T-cell (primary cell): ENCODE data around the gene CMC1. TPM values are rescaled to one million over a fixed set of nuclear protein-coding genes. Genes with fewer than 3 reads are reported as not detected.

Experiments
- ATAC-seq, 4 experiments: fragments of 200-7000 bp in 3 of 4; fragments of 150-1000 bp in 1 of 4; cut with Tn5 transposase; replicated peaks in 1 of 4; 1 replicate in 3 of 4; 2 replicates in 1 of 4; pipeline ENCODE4 v1.10.0; 2021; ENCODE audit warnings: moderate library complexity in 3 of 4, mild to moderate bottlenecking in 2 of 4, moderate number of reproducible peaks in 1 of 4
- CTCF ChIA-PET, 2 donors: fragments of 300-600 bp; sonication (Branson Sonifier 250); formaldehyde crosslinking; loops; one replicate each; lab custom pipeline; 2022; ENCODE audit warnings: antibody characterized with exemption in 2 of 2; lab: Charles Lee
- POLR2A ChIA-PET, 2 donors: fragments of 300-600 bp; sonication (Branson Sonifier 250); formaldehyde crosslinking; loops; one replicate each; lab custom pipeline; 2022; ENCODE audit warnings: antibody characterized with exemption in 2 of 2; lab: Charles Lee
- DNase-seq, 35 experiments: peaks; one replicate each; pipeline versions ENCODE4 v3.0.0 to v3.0.0-alpha.2; 2013 to 2023
- H3K27ac ChIP-seq: one replicate; pipeline ENCODE4 v1.5.1; 2013; ENCODE audit warnings: low read length
- H3K27me3 ChIP-seq, 2 experiments: replicated peaks in 1 of 2; 1 replicate in 1 of 2; 2 replicates in 1 of 2; pipeline versions ENCODE4 v1.6.1 to v1.7.0; 2013; ENCODE audit warnings: low read length in 1 of 2, mixed read lengths in 1 of 2; ENCODE audit not compliant: control insufficient read depth in 2 of 2, insufficient read depth in 2 of 2; ENCODE audit errors: extremely low read depth in 1 of 2
- H3K36me3 ChIP-seq, 2 donors: 1 replicate in 1 of 2; 2 replicates in 1 of 2; pipeline versions ENCODE4 v1.6.1 to v1.7.0; 2013; ENCODE audit warnings: low read length in 1 of 2; ENCODE audit not compliant: control insufficient read depth in 2 of 2, insufficient read depth in 1 of 2; ENCODE audit errors: extremely low read depth in 1 of 2
- H3K4me1 ChIP-seq, 2 experiments: 1 replicate in 1 of 2; 2 replicates in 1 of 2; pipeline versions ENCODE4 v1.6.1 to v1.7.0; 2013; ENCODE audit warnings: low read length in 2 of 2, mixed read lengths in 1 of 2; ENCODE audit not compliant: insufficient read depth in 2 of 2, control insufficient read depth in 1 of 2; ENCODE audit errors: extremely low read depth in 1 of 2
- H3K4me3 ChIP-seq, 2 donors: 1 replicate in 1 of 2; 2 replicates in 1 of 2; pipeline versions ENCODE4 v1.5.1 to v1.7.0; 2013; ENCODE audit warnings: mild to moderate bottlenecking in 2 of 2, low read length in 1 of 2, moderate library complexity in 1 of 2; ENCODE audit not compliant: control insufficient read depth in 1 of 2; ENCODE audit errors: extremely low read depth in 1 of 2
- H3K9me3 ChIP-seq: 2 replicates; pipeline ENCODE4 v1.7.0; 2013
- H3K27ac Mint-ChIP-seq, 2 donors: one replicate each; pipeline ENCODE4 v1.8.0; 2020 to 2021; ENCODE audit warnings: mild to moderate bottlenecking in 2 of 2, mixed read lengths in 2 of 2
- H3K27me3 Mint-ChIP-seq, 2 donors: one replicate each; pipeline ENCODE4 v1.8.0; 2021 to 2022; ENCODE audit warnings: mixed read lengths in 2 of 2
- H3K36me3 Mint-ChIP-seq: one replicate; pipeline ENCODE4 v1.8.0; 2021; ENCODE audit warnings: mixed read lengths
- H3K4me1 Mint-ChIP-seq, 3 donors: one replicate each; pipeline ENCODE4 v1.8.0; 2020 to 2022; ENCODE audit warnings: mixed read lengths in 3 of 3, mild to moderate bottlenecking in 1 of 3
- H3K4me3 Mint-ChIP-seq, 3 donors: one replicate each; pipeline ENCODE4 v1.8.0; 2020 to 2022; ENCODE audit warnings: mild to moderate bottlenecking in 3 of 3, mixed read lengths in 3 of 3, moderate library complexity in 3 of 3
- H3K9me3 Mint-ChIP-seq, 3 donors: one replicate each; pipeline ENCODE4 v1.8.0; 2020 to 2022; ENCODE audit warnings: mixed read lengths in 3 of 3
- WGBS: methylation state at CpG from one replicate; pipeline ENCODE4 v1.1.5; 2013; ENCODE audit warnings: missing lambda C conversion rate; ENCODE audit not compliant: insufficient coverage; 5-methylcytosine and 5-hydroxymethylcytosine counted together
- total RNA-seq, 35 experiments: library from RNA in 6 of 35; stranded (reverse) in 6 of 35; fragments of 120-200 nt in 1 of 35; gene quantifications; one replicate each; pipeline versions ENCODE4 v1.2.1 to v1.2.4 and lab custom pipeline; 2013 to 2026

CMC1 gene
- total RNA-seq, 5 donors from 2014 or later (not counting 1 experiment from before 2014, with no cell fraction given) = 11.1 to 45.3 (median 18.8) TPM

DNA sequence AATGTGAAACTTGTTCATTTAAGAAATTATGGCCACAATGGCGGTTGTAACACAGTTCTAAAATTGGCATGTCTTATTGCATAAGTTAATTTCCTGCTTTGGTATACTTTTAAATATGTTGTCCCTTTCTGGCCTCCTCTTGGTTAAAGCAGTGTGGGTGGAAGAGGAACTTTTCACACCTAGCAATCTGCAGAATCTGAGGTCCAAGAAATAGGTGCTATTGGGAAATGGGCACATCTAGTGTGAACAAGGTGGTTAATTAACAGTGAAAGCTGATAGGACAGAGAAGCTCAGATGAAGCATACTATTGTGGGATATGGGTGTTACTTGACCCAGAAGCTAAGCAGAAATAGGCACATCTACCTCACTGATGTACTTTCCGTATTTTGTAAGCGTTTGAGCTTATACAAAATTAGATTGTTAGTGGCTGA is 10.6 kb downstream of the CMC1 start:
- ATAC-seq = peak in 2 of 4 experiments; percentile 58 to 71
- H3K27me3 Mint-ChIP-seq = no peaks in the 10 kb centered on the region
- peak in 7 of 35 experiments; percentile 5 to 68 (median 14) for DNase-seq

DNA sequence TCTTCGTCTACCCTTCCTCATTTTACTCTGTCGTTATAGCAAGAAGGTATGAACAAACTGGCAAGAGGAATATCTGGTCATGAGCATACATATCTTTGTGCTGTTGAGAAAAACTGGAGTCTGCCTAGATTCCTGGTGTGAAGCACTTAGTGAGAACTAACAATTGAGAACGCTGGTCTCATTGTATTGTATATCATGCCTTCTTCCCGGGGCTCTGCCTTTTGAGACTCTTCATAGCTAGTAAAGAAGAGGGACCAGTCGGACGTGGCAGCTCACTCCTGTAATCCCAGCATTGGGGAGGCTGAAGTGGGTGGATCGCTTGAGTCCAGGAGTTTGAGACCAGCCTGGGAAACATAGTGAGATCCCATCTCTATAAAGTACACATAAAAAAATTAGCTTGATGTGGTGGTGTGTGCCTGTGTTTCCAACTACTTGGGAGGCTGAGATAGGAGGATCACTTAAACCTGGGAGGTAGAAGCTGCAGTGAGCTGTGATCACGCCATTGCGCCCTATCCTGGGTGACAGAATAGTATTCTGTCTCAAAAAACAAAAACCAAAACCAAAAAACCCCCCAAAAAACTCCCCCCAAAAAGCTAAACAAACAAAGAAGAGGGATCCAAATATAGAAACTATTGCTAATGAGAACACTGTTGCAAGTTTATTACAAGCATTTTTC is 11.8 kb downstream of the CMC1 start:
- H3K4me1 ChIP-seq = peaks cover 4 to 19% of the 10 kb centered on the region in 2 experiments
- no peaks in the 10 kb centered on the region for H3K9me3 Mint-ChIP-seq
- H3K27ac ChIP-seq = no peak overlapping the region
- H3K36me3 ChIP-seq = peaks cover 0 to 2% of the 10 kb centered on the region in 2 donors
- WGBS = no CpG with 5 or more reads among the region's 9 CpGs
- CTCF ChIA-PET = interaction anchor here (0.6 to 1.5 kb wide), 7 partner anchors 9 to 542 kb away, joined by 3 to 5 read pairs (median 4); partner anchors contain the start of gene CMC1 (in 1 of the 2)
- DNase-seq (no peak), ATAC-seq (no peak)
- H3K4me3 ChIP-seq = no peak overlapping the region
- H3K27ac Mint-ChIP-seq = peak overlapping the region in 1 of 2 donors; percentile 56
- H3K4me3 Mint-ChIP-seq = no peak overlapping the region
- H3K27me3 Mint-ChIP-seq = no peaks in the 10 kb centered on the region
- no peaks in the 10 kb centered on the region for H3K27me3 ChIP-seq
- peaks cover 54 to 57% (median 55%) of the 10 kb centered on the region in 3 donors for H3K4me1 Mint-ChIP-seq
- H3K36me3 Mint-ChIP-seq = peaks cover 21% of the 10 kb centered on the region
- POLR2A ChIA-PET = interaction anchor here in 1 of 2 donors (1.2 kb wide), 1 partner anchor 541 kb away, joined by 3 read pairs; no protein-coding TSS in a partner anchor
- no peaks in the 10 kb centered on the region for H3K9me3 ChIP-seq

More for the DNA sequence above, 10.6 kb downstream of the CMC1 start:
- Mint-ChIP-seq H3K27ac (peak overlapping the region in 1 of 2 donors; percentile 45), H3K36me3 (peaks cover 21% of the 10 kb centered on the region), H3K9me3 (no peaks in the 10 kb centered on the region), H3K4me3 (no peak overlapping the region), H3K4me1 (peaks cover 66 to 68% (median 67%) of the 10 kb centered on the region in 3 donors)
- peaks cover 7 to 23% of the 10 kb centered on the region in 2 experiments for H3K4me1 ChIP-seq
- no peaks in the 10 kb centered on the region for H3K9me3 ChIP-seq
- 80% methylated on average over 1 of the region's 3 CpGs for WGBS
- peaks cover 0 to 2% of the 10 kb centered on the region in 2 donors for H3K36me3 ChIP-seq
- peak overlapping the region; percentile 59 for H3K27ac ChIP-seq
- POLR2A ChIA-PET = interaction anchor here (0.5 to 1.2 kb wide), 3 partner anchors 77 to 540 kb away, joined by 3 to 5 read pairs (median 4); no protein-coding TSS in a partner anchor
- no peak overlapping the region for H3K4me3 ChIP-seq
- H3K27me3 ChIP-seq = no peaks in the 10 kb centered on the region
- CTCF ChIA-PET = interaction anchor here in 1 of 2 donors (0.6 to 1.5 kb wide), 6 partner anchors 8 to 571 kb away, joined by 3 to 8 read pairs (median 4); partner anchors contain the start of gene EOMES

DNA sequence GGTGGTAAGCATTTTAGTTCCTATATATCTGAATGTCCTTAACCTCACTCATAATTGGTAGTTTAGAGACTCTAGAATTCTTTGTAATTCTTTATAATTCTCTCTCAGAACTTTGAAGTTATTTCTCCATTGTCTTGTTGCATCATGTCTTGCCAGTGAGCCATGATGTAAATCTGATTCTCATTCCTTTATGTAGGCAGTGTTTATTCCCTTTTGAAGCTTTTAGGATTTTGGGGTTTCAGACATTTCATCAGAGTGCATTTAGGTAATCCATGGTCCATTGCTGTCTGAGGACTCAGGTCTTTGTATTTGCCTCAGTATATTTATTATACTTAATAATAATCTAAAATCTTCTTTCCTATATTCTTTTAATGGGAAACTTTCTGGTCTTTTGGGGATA is 20.6 kb downstream of the CMC1 start:
- Mint-ChIP-seq H3K36me3 (peaks cover 25% of the 10 kb centered on the region), H3K4me1 (peaks cover 11 to 18% (median 16%) of the 10 kb centered on the region in 3 donors), H3K27me3 (no peaks in the 10 kb centered on the region), H3K27ac (no peak overlapping the region), H3K9me3 (no peaks in the 10 kb centered on the region), H3K4me3 (no peak overlapping the region)
- no peak overlapping the region for H3K27ac ChIP-seq
- no peaks in the 10 kb centered on the region for H3K27me3 ChIP-seq
- no peaks in the 10 kb centered on the region for H3K4me1 ChIP-seq
- POLR2A ChIA-PET = no interaction called here
- CTCF ChIA-PET = no interaction called here
- H3K4me3 ChIP-seq = no peak overlapping the region
- H3K36me3 ChIP-seq = peaks cover 0 to 11% of the 10 kb centered on the region in 2 donors
- H3K9me3 ChIP-seq = no peaks in the 10 kb centered on the region
- no peak for ATAC-seq
- no peak for DNase-seq

DNA sequence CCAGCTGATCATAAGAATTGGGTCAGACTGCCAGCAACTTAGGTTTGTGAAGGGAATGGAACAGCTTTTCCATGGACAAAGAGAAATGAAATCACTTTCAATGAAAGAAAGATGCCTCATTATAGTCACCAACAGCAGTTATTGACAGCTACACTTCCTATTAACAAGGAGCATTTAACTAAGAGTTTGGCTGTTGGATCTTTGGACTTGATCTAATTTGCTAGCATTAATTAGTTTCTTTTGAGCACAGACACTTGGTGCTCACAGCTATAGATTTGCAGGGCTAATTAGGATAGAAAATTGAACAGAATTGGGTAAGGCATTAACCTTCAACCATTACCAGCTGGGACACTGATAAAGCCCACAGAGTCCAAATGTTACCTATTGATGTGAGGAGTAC is 24.2 kb downstream of the CMC1 start:
- Histone ChIP-seq H3K27ac (no peak overlapping the region), H3K4me3 (no peak overlapping the region), H3K4me1 (no peaks in the 10 kb centered on the region), H3K27me3 (no peaks in the 10 kb centered on the region), H3K9me3 (no peaks in the 10 kb centered on the region), H3K36me3 (peaks cover 0 to 11% of the 10 kb centered on the region in 2 donors)
- Mint-ChIP-seq H3K9me3 (peaks cover 0 to 3% (median 0%) of the 10 kb centered on the region in 3 donors), H3K36me3 (peaks cover 48% of the 10 kb centered on the region), H3K4me3 (no peak overlapping the region), H3K27me3 (no peaks in the 10 kb centered on the region), H3K27ac (no peak overlapping the region), H3K4me1 (peaks cover 2 to 11% (median 9%) of the 10 kb centered on the region in 3 donors)
- DNase-seq (no peak), ATAC-seq (no peak)
- ChIA-PET POLR2A (interaction anchor here in 1 of 2 donors (0.6 kb wide), 1 partner anchor 61 kb away, joined by 6 read pairs; no protein-coding TSS in a partner anchor), CTCF (interaction anchor here in 1 of 2 donors (0.7 to 1.3 kb wide), 2 partner anchors 9 to 13 kb away, joined by 3 read pairs; no protein-coding TSS in a partner anchor)

DNA sequence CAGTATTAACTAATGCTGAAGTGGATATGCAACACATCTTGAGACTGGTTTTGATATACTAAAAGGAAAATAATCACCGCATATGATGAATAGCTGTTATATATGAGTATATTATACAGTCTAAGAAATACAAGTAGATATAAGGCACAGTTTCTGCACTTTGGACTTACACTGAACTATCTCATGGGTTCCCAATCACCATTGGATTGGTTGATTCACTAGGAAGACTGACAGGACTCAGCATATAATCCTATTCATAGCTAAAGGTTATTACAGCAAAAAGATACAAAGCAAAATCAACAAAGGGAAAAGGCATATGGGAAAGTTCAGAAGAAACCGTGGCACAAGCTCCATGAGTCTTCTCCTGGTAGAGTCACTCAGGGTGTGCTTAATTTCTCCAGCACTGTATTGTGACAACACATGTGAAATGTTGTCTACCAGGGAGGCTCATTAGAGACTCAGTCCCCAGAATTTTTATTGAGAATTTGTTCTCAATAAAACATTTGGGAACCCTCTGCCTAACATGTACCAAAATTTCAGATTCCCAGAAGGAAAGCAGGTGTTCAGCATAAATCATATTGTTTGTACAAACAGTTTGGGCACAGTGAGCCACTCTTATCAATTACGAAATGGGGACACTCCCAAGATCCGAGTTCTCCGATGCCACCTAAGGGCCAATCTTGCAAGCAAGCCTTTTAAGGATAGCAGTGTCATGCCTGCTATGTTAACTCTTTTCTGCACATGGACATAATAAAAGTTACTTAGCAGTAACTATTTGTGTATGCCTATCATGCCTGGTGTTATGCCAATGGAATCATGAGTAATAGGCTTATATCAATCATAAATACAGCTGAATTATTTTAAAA is 26.8 kb downstream of the CMC1 start:
- H3K36me3 Mint-ChIP-seq = peaks cover 62% of the 10 kb centered on the region
- no peaks in the 10 kb centered on the region for H3K27me3 Mint-ChIP-seq
- Histone ChIP-seq H3K9me3 (peaks cover 4% of the 10 kb centered on the region), H3K4me1 (no peaks in the 10 kb centered on the region), H3K4me3 (no peak overlapping the region), H3K27ac (no peak overlapping the region), H3K27me3 (no peaks in the 10 kb centered on the region), H3K36me3 (peaks cover 0 to 16% of the 10 kb centered on the region in 2 donors)
- no peak overlapping the region for H3K4me3 Mint-ChIP-seq
- H3K27ac Mint-ChIP-seq = no peak overlapping the region
- ATAC-seq = no peak
- no peak for DNase-seq
- ChIA-PET POLR2A (no interaction called here), CTCF (interaction anchor here in 1 of 2 donors (1.1 to 1.9 kb wide), 2 partner anchors 19 to 556 kb away, joined by 3 to 5 read pairs; no protein-coding TSS in a partner anchor)
- peaks cover 10 to 12% (median 11%) of the 10 kb centered on the region in 3 donors for H3K4me1 Mint-ChIP-seq
- 93% methylated on average over 3 of the region's 5 CpGs for WGBS
- H3K9me3 Mint-ChIP-seq = peaks cover 1 to 9% (median 7%) of the 10 kb centered on the region in 3 donors

DNA sequence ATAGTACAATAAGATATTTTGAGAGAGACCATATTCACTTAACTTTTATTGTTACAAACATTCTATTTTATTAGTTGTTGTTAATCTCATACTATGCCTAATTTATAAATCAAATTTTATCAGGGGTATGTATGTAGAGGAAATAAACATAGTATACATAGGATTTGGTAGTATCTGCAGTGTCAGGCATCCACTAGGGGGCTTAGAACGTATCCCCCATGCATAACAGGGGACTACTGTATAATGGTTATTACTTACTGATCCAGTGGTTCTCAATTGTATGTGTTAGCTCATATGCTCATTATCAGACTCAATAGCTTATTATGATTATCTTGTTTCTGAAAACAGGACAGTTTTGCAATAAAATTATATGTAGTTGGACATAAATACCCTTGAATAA is 27.6 kb downstream of the CMC1 start:
- no peak overlapping the region for H3K4me3 ChIP-seq
- peaks cover 0 to 14% of the 10 kb centered on the region in 2 donors for H3K36me3 ChIP-seq
- no peaks in the 10 kb centered on the region for H3K27me3 ChIP-seq
- Mint-ChIP-seq H3K27me3 (no peaks in the 10 kb centered on the region), H3K4me3 (no peak overlapping the region), H3K36me3 (peaks cover 62% of the 10 kb centered on the region), H3K27ac (no peak overlapping the region), H3K9me3 (peaks cover 8 to 16% (median 15%) of the 10 kb centered on the region in 3 donors), H3K4me1 (peaks cover 10 to 12% (median 11%) of the 10 kb centered on the region in 3 donors)
- no peak overlapping the region for H3K27ac ChIP-seq
- peaks cover 4% of the 10 kb centered on the region for H3K9me3 ChIP-seq
- POLR2A ChIA-PET = no interaction called here
- DNase-seq (no peak), ATAC-seq (no peak)
- no peaks in the 10 kb centered on the region for H3K4me1 ChIP-seq
- CTCF ChIA-PET = interaction anchor here (0.6 to 1.9 kb wide), 3 partner anchors 15 to 23 kb away, joined by 3 to 5 read pairs (median 5); no protein-coding TSS in a partner anchor
- no CpG with 5 or more reads among the region's 1 CpG for WGBS
